Measurements from ENCODE around the gene SLCO4C1. TPM values are rescaled to one million over a fixed set of nuclear protein-coding genes. Genes with fewer than 3 reads are reported as not detected.
"Not testable (repeated sequence)": the region's sequence is repeated elsewhere in the genome, so short reads cannot be mapped to it uniquely, and the experiment has no call there.

SLCO4C1 gene
- under 1 TPM; 0.38 to 0.45 TPM for total RNA-seq

- peak; percentile 93 for ATAC-seq
- Mint-ChIP-seq H3K4me1 (ENCODE audit: low read depth) (peaks cover 20% of the 10 kb centered on the region), H3K9me3 (no peaks in the 10 kb centered on the region), H3K27me3 (peaks cover 11% of the 10 kb centered on the region), H3K27ac (peak within 1 kb of the TSS; percentile 35), H3K4me3 (peak within 1 kb of the TSS; percentile 71), H3K36me3 (ENCODE audit: low read depth) (no peaks in the 10 kb centered on the region)
- TF ChIP-seq CTCF (IDR thresholded peaks at IDR 0.05): peak; percentile 39
- peak; percentile 82 for DNase-seq
- POLR2A ChIA-PET: no interaction called here
- intact Hi-C loops (cut with micrococcal nuclease): no loop called here
- CTCF ChIA-PET: interaction anchor here (0.7 to 2.7 kb wide), 9 partner anchors 11 to 844 kb away, joined by 3 to 11 read pairs (median 4); no protein-coding TSS in a partner anchor
These were observed at the start of gene SLCO4C1 for GRCh38 chr5:102296178-102296817. Gene SLCO4C1, minus strand, starts transcription at chr5:102296284. Its CDS starts 22 bp downstream, at chr5:102296262.

- Mint-ChIP-seq H3K36me3 (ENCODE audit: low read depth) (no peaks in the 10 kb centered on the region), H3K27me3 (peaks cover 1% of the 10 kb centered on the region), H3K4me3 (no peak overlapping the region), H3K27ac (no peak overlapping the region), H3K9me3 (no peaks in the 10 kb centered on the region), H3K4me1 (ENCODE audit: low read depth) (no peaks in the 10 kb centered on the region)
- no peak for DNase-seq
- intact Hi-C loops (cut with micrococcal nuclease): no loop called here
- CTCF ChIA-PET: no interaction called here
- POLR2A ChIA-PET: no interaction called here
- no peak for TF ChIP-seq CTCF (IDR thresholded peaks at IDR 0.05)
- ATAC-seq: no peak
These were observed 45.7 kb upstream of the SLCO4C1 start for GRCh38 chr5:102341681-102342288.

GRCh38 chr5:102324714-102325113, 28.6 kb upstream of the SLCO4C1 start:
- ATAC-seq: no peak
- intact Hi-C loops (cut with micrococcal nuclease): no loop called here
- CTCF ChIA-PET: no interaction called here
- no peak for TF ChIP-seq CTCF (IDR thresholded peaks at IDR 0.05)
- peaks cover under 1% of the 10 kb centered on the region for H3K27me3 Mint-ChIP-seq
- H3K9me3 Mint-ChIP-seq: no peaks in the 10 kb centered on the region
- no peak overlapping the region for H3K4me3 Mint-ChIP-seq
- H3K36me3 Mint-ChIP-seq (ENCODE audit: low read depth): no peaks in the 10 kb centered on the region
- no peaks in the 10 kb centered on the region for H3K4me1 Mint-ChIP-seq (ENCODE audit: low read depth)
- POLR2A ChIA-PET: no interaction called here
- no peak for DNase-seq
- no peak overlapping the region for H3K27ac Mint-ChIP-seq

GRCh38 chr5:102318801-102319200, 22.7 kb upstream of the SLCO4C1 start:
- POLR2A ChIA-PET; H3K4me1 Mint-ChIP-seq (ENCODE audit: low read depth); H3K4me3 Mint-ChIP-seq; DNase-seq; H3K9me3 Mint-ChIP-seq; H3K27me3 Mint-ChIP-seq; H3K27ac Mint-ChIP-seq; ATAC-seq; CTCF ChIA-PET; intact Hi-C loops (cut with micrococcal nuclease); H3K36me3 Mint-ChIP-seq (ENCODE audit: low read depth): not testable (repeated sequence)

GRCh38 chr5:102314328-102314727, 18.2 kb upstream of the SLCO4C1 start:
- intact Hi-C loops (cut with micrococcal nuclease): no loop called here
- no peak for DNase-seq
- TF ChIP-seq CTCF (IDR thresholded peaks at IDR 0.05): no peak
- Mint-ChIP-seq H3K4me3 (no peak overlapping the region), H3K36me3 (ENCODE audit: low read depth) (no peaks in the 10 kb centered on the region), H3K27me3 (peaks cover 1% of the 10 kb centered on the region), H3K27ac (no peak overlapping the region), H3K9me3 (no peaks in the 10 kb centered on the region), H3K4me1 (ENCODE audit: low read depth) (no peaks in the 10 kb centered on the region)
- no peak for ATAC-seq
- CTCF ChIA-PET: no interaction called here
- POLR2A ChIA-PET: no interaction called here
